HepG2 (cell line): ENCODE measurements around the gene NEU4.

Experiments
- BHLHE40 ChIP-seq: IDR thresholded peaks from 2 replicates; pipeline ENCODE4 v1.6.1; 2011; ENCODE audit warnings: low read length, improper control_type of control experiment
- MXI1 ChIP-seq: IDR thresholded peaks from 3 replicates; pipeline ENCODE4 v1.6.1; 2012; ENCODE audit warnings: low read depth, low read length, inconsistent platforms, borderline replicate concordance
- RFX5 ChIP-seq: IDR thresholded peaks from 2 replicates; pipeline ENCODE4 v1.6.1; 2011; ENCODE audit warnings: low read depth, low read length, improper control_type of control experiment
- SSRP1 ChIP-seq: IDR thresholded peaks from 2 replicates; pipeline ENCODE4 v1.6.1; 2016; ENCODE audit warnings: control low read depth
- SUZ12 ChIP-seq: fragments of 150-350 bp; IDR thresholded peaks from 2 replicates; pipeline ENCODE4 v1.6.1; 2014; ENCODE audit warnings: low read depth, low read length

DNA sequence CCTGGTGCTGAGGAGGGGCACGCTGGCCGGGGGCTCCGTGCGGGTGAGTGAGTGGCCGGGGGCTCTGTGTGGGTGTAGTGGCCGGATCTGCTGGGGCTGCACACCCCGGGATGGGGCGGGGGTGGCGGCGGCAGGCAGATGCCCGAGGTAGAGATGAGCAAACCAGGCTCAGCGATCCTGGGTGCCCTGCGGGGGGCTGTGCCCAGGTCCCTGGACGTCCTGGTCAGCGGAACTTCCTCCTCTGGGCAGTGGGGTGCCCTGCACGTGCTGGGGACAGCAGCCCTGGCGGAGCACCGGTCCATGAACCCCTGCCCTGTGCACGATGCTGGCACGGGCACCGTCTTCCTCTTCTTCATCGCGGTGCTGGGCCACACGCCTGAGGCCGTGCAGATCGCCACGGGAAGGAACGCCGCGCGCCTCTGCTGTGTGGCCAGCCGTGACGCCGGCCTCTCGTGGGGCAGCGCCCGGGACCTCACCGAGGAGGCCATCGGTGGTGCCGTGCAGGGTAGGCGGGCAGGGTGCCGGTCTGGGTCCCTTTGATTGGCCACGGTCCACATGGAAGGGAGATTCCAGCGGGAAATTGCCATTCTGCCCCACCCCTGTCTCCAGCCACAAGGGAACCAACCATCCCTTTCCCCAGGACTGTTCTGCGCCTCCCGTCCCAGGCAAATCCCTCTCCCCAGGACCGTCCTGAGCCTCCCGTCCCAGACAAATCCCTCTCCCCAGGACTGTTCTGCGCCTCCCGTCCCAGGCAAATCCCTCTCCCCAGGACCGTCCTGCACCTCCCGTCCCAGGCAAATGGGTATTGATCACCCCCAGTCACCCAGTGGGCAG is 5.9 kb downstream of the NEU4 start:
- TF ChIP-seq MXI1 (no peak), RFX5 (no peak), BHLHE40 (no peak), SSRP1 (CRISPR knock-in tag) (no peak), SUZ12 (no peak)
